HepG2 (cell line): ENCODE measurements around the gene NMT2. TPM values are rescaled to one million over a fixed set of nuclear protein-coding genes. Genes with fewer than 3 reads are reported as not detected.

Experiments
- ATAC-seq: fragments of 200-7000 bp; cut with Tn5 transposase; 3 replicates; pipeline ENCODE4 v1.9.1; 2020; ENCODE audit warnings: mild to moderate bottlenecking, moderate library complexity
- BruUV-seq: library from RNA; stranded (reverse); fragments of 400-500 nt; replicated peaks from 2 replicates; lab custom pipeline; 2021; lab: Mats Ljungman, UMichigan
- CTCF ChIA-PET: fragments of 300-600 bp; formaldehyde crosslinking; extraction: SDS; loops from one replicate; lab custom pipeline; 2021; ENCODE audit warnings: low total read pairs, inconsistent platforms, low intra/inter-chr PET ratio; lab: Yijun Ruan, JAX
- POLR2A ChIA-PET: fragments of 350-600 bp; sonication (Branson Sonifier 250); formaldehyde crosslinking; loops from one replicate; lab custom pipeline; 2020; ENCODE audit warnings: antibody characterized with exemption, inconsistent platforms; lab: Yijun Ruan, JAX
- DNase-seq: peaks from one replicate; pipeline ENCODE4 v3.0.0-alpha.2; 2015; ENCODE audit warnings: low spot score
- FAIRE-seq: peaks from 3 replicates; lab custom pipeline; 2011; peaks lifted over from hg19 to GRCh38; lab: Jason Lieb, UNC
- H2AFZ ChIP-seq: one replicate; pipeline ENCODE4 v1.6.1; 2011; ENCODE audit warnings: low read length, inconsistent platforms
- H3K27ac ChIP-seq: fragments of 300-600 bp; 3 replicates; pipeline ENCODE4 v1.8.0; 2011; ENCODE audit warnings: mixed run types, mild to moderate bottlenecking, mixed read lengths, low read length, inconsistent platforms; ENCODE audit not compliant: insufficient read depth; ENCODE audit errors: extremely low read length
- H3K27me3 ChIP-seq, 2 experiments: fragments of 200-600 bp in 1 of 2; 2 replicates in 1 of 2; 3 replicates in 1 of 2; pipeline versions ENCODE4 v1.6.0 to v1.8.0; 2011; ENCODE audit warnings: low read length in 2 of 2, mild to moderate bottlenecking in 2 of 2, moderate library complexity in 2 of 2, inconsistent platforms in 1 of 2; ENCODE audit not compliant: insufficient read depth in 2 of 2, control insufficient read depth in 1 of 2
- H3K36me3 ChIP-seq, 2 experiments: fragments of 200-600 bp in 1 of 2; replicated peaks in 1 of 2; 2 replicates in 1 of 2; 3 replicates in 1 of 2; pipeline versions ENCODE4 v1.5.1 to v1.8.0; 2011; ENCODE audit warnings: low read length in 2 of 2, inconsistent platforms in 1 of 2; ENCODE audit not compliant: insufficient read depth in 2 of 2, control insufficient read depth in 1 of 2
- H3K4me1 ChIP-seq: 2 replicates; pipeline ENCODE4 v1.5.1; 2012; ENCODE audit warnings: low read length, inconsistent platforms; ENCODE audit not compliant: insufficient read depth
- H3K4me2 ChIP-seq: 2 replicates; pipeline ENCODE4 v1.6.0; 2011; ENCODE audit warnings: low read depth, low read length, inconsistent platforms
- H3K4me3 ChIP-seq, 3 experiments: fragments of 200-600 bp in 1 of 3; sonication (generic), shearing (Covaris generic) in 1 of 3; replicated peaks in 1 of 3; 2 replicates each; pipeline ENCODE4 v1.5.1; 2011 to 2016; ENCODE audit warnings: low read length in 3 of 3, inconsistent platforms in 2 of 3, low read depth in 2 of 3, mild to moderate bottlenecking in 2 of 3, control low read depth in 1 of 3, mixed read lengths in 1 of 3; ENCODE audit not compliant: insufficient read depth in 1 of 3
- H3K79me2 ChIP-seq: one replicate; pipeline ENCODE4 v1.6.1; 2011; ENCODE audit warnings: low read length, inconsistent platforms; ENCODE audit not compliant: insufficient read depth
- H3K9ac ChIP-seq: 2 replicates; pipeline ENCODE4 v1.6.0; 2011; ENCODE audit warnings: mild to moderate bottlenecking, low read depth, low read length, inconsistent platforms; ENCODE audit not compliant: insufficient read depth
- H3K9me3 ChIP-seq: 2 replicates; pipeline ENCODE4 v1.5.1; 2012; ENCODE audit warnings: mild to moderate bottlenecking, low read length
- H4K20me1 ChIP-seq: 2 replicates; pipeline ENCODE4 v1.6.0; 2011; ENCODE audit warnings: inconsistent platforms, mild to moderate bottlenecking, low read length, moderate library complexity; ENCODE audit not compliant: insufficient read depth
- MXD3 ChIP-seq: IDR thresholded peaks from 2 replicates; pipeline ENCODE4 v1.6.1; 2016; ENCODE audit warnings: mild to moderate bottlenecking, missing biosample characterization, missing genetic modification reagents
- NR2F2 ChIP-seq: IDR thresholded peaks from 2 replicates; pipeline ENCODE4 v1.6.1; 2012; ENCODE audit warnings: low read depth, inconsistent platforms, borderline replicate concordance
- RBM39 ChIP-seq: fragments of 200-400 bp; formaldehyde crosslinking; IDR thresholded peaks from one replicate; pipeline ENCODE4 v1.6.1; 2018; ENCODE audit warnings: antibody characterized with exemption, mild to moderate bottlenecking, low read depth, low read length; ENCODE audit not compliant: poor library complexity, severe bottlenecking
- SMAD3 ChIP-seq: sonication (generic); formaldehyde crosslinking; IDR thresholded peaks from 2 replicates; pipeline ENCODE4 v1.4.0; 2020; ENCODE audit warnings: missing genetic modification reagents
- SNAPC4 ChIP-seq: sonication (generic); formaldehyde crosslinking; IDR thresholded peaks from 2 replicates; pipeline ENCODE4 v1.4.0; 2020; ENCODE audit warnings: mild to moderate bottlenecking, missing genetic modification reagents
- TEAD2 ChIP-seq: sonication (generic); formaldehyde crosslinking; IDR thresholded peaks from 2 replicates; pipeline ENCODE4 v1.9.0; 2021; ENCODE audit warnings: missing genetic modification reagents
- YEATS4 ChIP-seq: sonication (generic); formaldehyde crosslinking; IDR thresholded peaks from 2 replicates; pipeline ENCODE4 v1.4.0; 2020; ENCODE audit warnings: missing genetic modification reagents, borderline replicate concordance
- ZBTB42 ChIP-seq: sonication (generic); formaldehyde crosslinking; IDR thresholded peaks from 2 replicates; pipeline ENCODE4 v1.5.0; 2020; ENCODE audit warnings: mild to moderate bottlenecking, missing genetic modification reagents
- ZMYM3 ChIP-seq: sonication (generic); formaldehyde crosslinking; IDR thresholded peaks from 2 replicates; pipeline ENCODE4 v1.5.1; 2020; ENCODE audit warnings: mild to moderate bottlenecking, missing genetic modification reagents
- ZNF564 ChIP-seq: sonication (generic); formaldehyde crosslinking; IDR thresholded peaks from 2 replicates; pipeline ENCODE4 v1.8.1; 2023; ENCODE audit warnings: mild to moderate bottlenecking, missing genetic modification reagents
- ZNF704 ChIP-seq: sonication (generic); formaldehyde crosslinking; IDR thresholded peaks from 2 replicates; pipeline ENCODE4 v1.8.1; 2023; ENCODE audit warnings: mild to moderate bottlenecking, inconsistent platforms, moderate library complexity, missing genetic modification reagents, borderline replicate concordance
- ZNF768 ChIP-seq: sonication (generic); formaldehyde crosslinking; IDR thresholded peaks from 2 replicates; pipeline ENCODE4 v1.4.0; 2020; ENCODE audit warnings: missing genetic modification reagents
- WGBS: methylation state at CpG from one replicate; pipeline ENCODE4 v1.1.6; 2017; ENCODE audit warnings: low lambda C conversion rate; 5-methylcytosine and 5-hydroxymethylcytosine counted together
- in situ Hi-C: cut with HindIII; loops from 2 replicates; pipeline ENCODE4 v1.10.0; 2017; ENCODE audit warnings: low pct_unique_long_range_greater_than_20kb; ENCODE audit not compliant: extremely low pct_ligation_motif_present
- intact Hi-C: fragments of 100-400 bp; cut with micrococcal nuclease; formaldehyde crosslinking; loops from one replicate; pipeline ENCODE4 v1.10.0; 2022; ENCODE audit not compliant: unreplicated experiment
- polyA plus RNA-seq, 8 experiments: library from polyadenylated mRNA; depleted of rRNA in 3 of 8; stranded (reverse) in 7 of 8; unstranded in 1 of 8; fragments of >200 nt; fragmentation: Illumina TruSeq in 4 of 8; extraction: Trizol in 4 of 8; gene quantifications; 2 replicates each; pipeline versions ENCODE4 v1.2.1 to v1.2.3, GENCODE V29; 2011 to 2016; ENCODE audit warnings: low read depth in 4 of 8, missing spikeins in 1 of 8, mixed read lengths in 1 of 8; ENCODE audit not compliant: insufficient read depth in 1 of 8
- total RNA-seq, 5 experiments: library from RNA; depleted of rRNA; stranded (reverse); fragments of >200 nt; fragmentation: Illumina TruSeq; extraction: Trizol; gene quantifications; 2 replicates each; pipeline ENCODE4 v1.2.3, GENCODE V29; 2016; ENCODE audit warnings: low read depth in 1 of 5

The NMT2 gene
- total and polyA plus RNA-seq, 2 of the 13 experiments (the other 11 are each of a cell fraction or from before 2014, with no cell fraction given) = 10.1 to 23.8 TPM

DNA sequence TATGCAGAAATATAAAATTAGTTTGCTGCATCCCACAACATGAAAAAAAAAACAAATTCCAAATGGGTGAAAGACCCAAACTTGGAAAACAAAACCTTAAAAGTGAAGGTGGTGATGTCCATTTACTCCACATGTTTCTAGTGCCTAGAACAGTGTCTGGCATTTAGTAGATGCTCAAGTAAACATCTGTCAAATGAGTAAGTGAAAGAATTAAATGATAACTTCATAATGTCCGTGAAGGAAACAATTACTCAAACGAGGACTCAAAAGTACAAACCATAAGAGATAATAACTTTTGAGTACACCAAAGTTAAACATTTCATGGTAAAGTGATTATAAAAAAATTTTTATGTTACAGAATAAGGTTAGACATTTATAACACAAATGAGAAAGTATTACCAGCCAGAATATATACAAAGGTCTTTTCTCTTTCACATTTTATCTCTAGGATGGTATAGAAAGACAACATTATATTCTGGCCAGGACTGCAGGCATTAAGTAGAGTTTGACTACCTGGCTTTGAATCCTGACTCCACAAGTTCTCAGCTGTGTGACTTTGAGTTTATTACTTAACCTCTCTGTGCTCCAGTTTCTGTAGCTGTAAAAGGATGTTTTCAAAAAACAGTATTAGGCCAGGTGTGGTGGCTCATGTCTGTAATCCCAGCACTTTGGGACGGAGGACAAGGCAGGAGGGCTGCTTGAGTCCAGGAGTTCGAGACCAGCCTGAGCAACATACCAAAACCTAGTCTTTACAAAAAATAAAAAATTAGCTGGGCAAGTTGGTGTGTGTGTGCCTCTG is 20.7 kb downstream of the NMT2 start:
- WGBS = 95% methylated on average over 4 of the region's 4 CpGs
- POLR2A ChIA-PET = no interaction called here
- H3K79me2 ChIP-seq = peaks cover 66% of the 10 kb centered on the region

GRCh38 chr10:15146366-15146765 is 22.1 kb downstream of the NMT2 start:
- CTCF ChIA-PET = no interaction called here
- FAIRE-seq (no peak), ATAC-seq (no peak; the same call in 2 of the 3 replicates), DNase-seq (no peak)
- POLR2A ChIA-PET = no interaction called here
- peaks cover 71% of the 10 kb centered on the region for H3K79me2 ChIP-seq
- WGBS = 96% methylated on average over 7 of the region's 7 CpGs
- no peaks in the 10 kb centered on the region for H3K27me3 ChIP-seq
- intact Hi-C loops (no loop called here), in situ Hi-C loops (no loop called here)
- no peaks in the 10 kb centered on the region for H4K20me1 ChIP-seq
- no peak overlapping the region for H3K27ac ChIP-seq
- H3K4me1 ChIP-seq = peaks cover 32% of the 10 kb centered on the region
- H3K9me3 ChIP-seq = no peaks in the 10 kb centered on the region
- no peak overlapping the region for H3K4me2 ChIP-seq
- no peaks in the 10 kb centered on the region; a peak in 2 of 5 replicates for H3K36me3 ChIP-seq
- H3K9ac ChIP-seq = no peak overlapping the region
- H2AFZ ChIP-seq = no peak overlapping the region
- H3K4me3 ChIP-seq = no peak overlapping the region
- no TSS peak for BruUV-seq
- TF ChIP-seq SNAPC4 (CRISPR knock-in tag) (no peak), TEAD2 (CRISPR knock-in tag) (no peak), NR2F2 (no peak), ZNF704 (CRISPR knock-in tag) (no peak), YEATS4 (CRISPR knock-in tag) (no peak), ZBTB42 (no peak), RBM39 (no peak), MXD3 (CRISPR knock-in tag) (no peak)
- TF ChIP-seq, all 625 proteins: peak for 0

More for the DNA sequence above, 20.7 kb downstream of the NMT2 start:
- FAIRE-seq (no peak), DNase-seq (no peak), ATAC-seq (no peak)
- intact Hi-C loops = no loop called here
- in situ Hi-C loops = no loop called here
- Histone ChIP-seq H3K9ac (no peak overlapping the region), H2AFZ (no peak overlapping the region), H3K27me3 (no peaks in the 10 kb centered on the region), H3K4me1 (peaks cover 32% of the 10 kb centered on the region), H4K20me1 (no peaks in the 10 kb centered on the region), H3K9me3 (no peaks in the 10 kb centered on the region), H3K27ac (no peak overlapping the region), H3K36me3 (no peaks in the 10 kb centered on the region; a peak in 1 of 5 replicates), H3K4me3 (no peak overlapping the region), H3K4me2 (no peak overlapping the region)
- CTCF ChIA-PET = no interaction called here
- no TSS peak for BruUV-seq
- no peak for TF ChIP-seq ZNF564 (CRISPR knock-in tag)
- peak; percentile 85 for TF ChIP-seq ZNF768 (CRISPR knock-in tag)
- TF ChIP-seq ZMYM3 = peak; percentile 57; the same call in 1 of the 2 replicates
- no peak for TF ChIP-seq SMAD3 (CRISPR knock-in tag)
